Mucosa of rectum (tissue), 2 donors: Measurements from ENCODE around the gene HPSE2.

Experiments used
- H3K27ac ChIP-seq, 2 donors: one replicate each; pipeline ENCODE4 v1.7.0; 2013; ENCODE audit warnings: inconsistent platforms in 2 of 2, low read depth in 2 of 2, low read length in 2 of 2
- H3K27me3 ChIP-seq, 2 donors: one replicate each; pipeline ENCODE4 v1.7.0; 2013; ENCODE audit warnings: low read length in 2 of 2; ENCODE audit not compliant: control insufficient read depth in 2 of 2, insufficient read depth in 2 of 2
- H3K36me3 ChIP-seq, 2 donors: one replicate each; pipeline ENCODE4 v1.7.0; 2013; ENCODE audit warnings: low read length in 2 of 2; ENCODE audit not compliant: control insufficient read depth in 2 of 2, insufficient read depth in 2 of 2
- H3K4me1 ChIP-seq, 2 donors: one replicate each; pipeline ENCODE4 v1.7.0; 2013; ENCODE audit warnings: low read length in 2 of 2, mild to moderate bottlenecking in 1 of 2; ENCODE audit not compliant: control insufficient read depth in 2 of 2, insufficient read depth in 2 of 2
- H3K4me3 ChIP-seq, 2 donors: one replicate each; pipeline ENCODE4 v1.7.0; 2013; ENCODE audit warnings: low read length in 2 of 2
- H3K9ac ChIP-seq, 2 donors: one replicate each; pipeline ENCODE4 v1.7.0; 2013; ENCODE audit warnings: low read length in 2 of 2, low read depth in 1 of 2, mild to moderate bottlenecking in 1 of 2
- H3K9me3 ChIP-seq, 2 donors: one replicate each; pipeline ENCODE4 v1.7.0; 2013; ENCODE audit warnings: low read length in 2 of 2; ENCODE audit not compliant: control insufficient read depth in 2 of 2
- donor health status: healthy.
- donor health status: Normal muscosa, but diverticular disease.

Gene HPSE2

DNA sequence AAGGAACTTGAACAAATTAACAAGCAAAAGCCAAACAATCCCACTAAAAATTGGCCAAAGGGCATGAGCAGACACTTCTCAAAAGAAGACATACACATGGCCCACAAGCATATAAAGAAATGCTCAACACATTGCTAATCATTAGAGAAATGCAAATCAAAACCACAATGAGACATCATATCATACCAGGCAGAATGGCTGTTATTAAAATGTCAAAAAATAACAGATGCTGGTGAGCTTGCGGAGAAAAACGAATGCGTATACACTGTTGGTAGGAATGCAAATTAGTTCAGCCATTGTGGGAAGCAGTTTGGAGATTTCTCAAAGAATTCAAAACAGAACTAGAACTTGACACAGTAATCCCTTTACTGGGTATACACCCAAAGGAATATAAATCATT lies 477.2 kb downstream of the HPSE2 start:
- no peaks in the 10 kb centered on the region for H3K27me3 ChIP-seq
- no peaks in the 10 kb centered on the region for H3K4me1 ChIP-seq
- H3K36me3 ChIP-seq, result no peaks in the 10 kb centered on the region
- H3K9ac ChIP-seq, result no peak overlapping the region
- no peak overlapping the region for H3K27ac ChIP-seq
- H3K9me3 ChIP-seq, result no peaks in the 10 kb centered on the region
- no peak overlapping the region for H3K4me3 ChIP-seq

DNA sequence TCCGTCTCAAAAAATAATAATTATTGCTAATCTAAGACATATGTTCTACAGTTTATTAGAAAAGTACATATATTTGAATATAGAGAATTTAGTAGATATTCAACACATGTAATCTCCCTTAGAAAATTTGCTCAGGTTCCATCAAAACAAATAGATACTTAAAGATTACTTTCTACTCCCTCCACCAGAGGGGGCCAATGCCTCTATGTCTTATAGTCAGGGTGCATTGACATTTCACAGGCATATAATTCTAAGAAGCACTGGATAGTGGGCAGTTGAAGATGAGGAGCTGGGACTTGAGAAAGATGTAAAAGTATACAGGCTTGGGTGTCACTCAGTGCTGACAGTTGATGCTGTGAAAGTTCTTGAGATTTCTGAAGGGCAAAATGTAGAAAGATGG lies 487.4 kb downstream of the HPSE2 start:
- H3K4me1 ChIP-seq, result no peaks in the 10 kb centered on the region
- H3K27ac ChIP-seq, result no peak overlapping the region
- H3K27me3 ChIP-seq, result no peaks in the 10 kb centered on the region
- no peak overlapping the region for H3K9ac ChIP-seq
- no peaks in the 10 kb centered on the region for H3K36me3 ChIP-seq
- no peak overlapping the region for H3K4me3 ChIP-seq
- no peaks in the 10 kb centered on the region for H3K9me3 ChIP-seq

DNA sequence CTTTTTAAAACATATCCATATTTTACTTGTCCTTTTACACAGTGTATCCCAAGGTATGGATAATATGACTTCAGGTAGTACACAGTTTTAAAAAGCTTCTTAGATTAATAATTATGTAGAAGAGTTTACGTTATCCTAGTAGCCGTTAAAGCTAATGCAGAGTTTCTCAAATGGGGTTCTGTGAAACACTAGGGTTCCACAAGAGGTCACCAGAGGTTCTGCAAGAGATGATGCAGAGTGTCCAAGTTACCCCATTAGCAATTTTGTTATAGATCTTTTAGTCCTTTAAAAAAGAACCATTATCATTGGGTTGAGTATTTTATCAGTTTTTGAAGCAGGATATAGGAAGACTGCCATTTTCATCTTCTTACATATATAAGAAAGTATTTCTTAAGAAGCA lies 490.0 kb downstream of the HPSE2 start:
- H3K27me3 ChIP-seq, result no peaks in the 10 kb centered on the region
- H3K27ac ChIP-seq, result no peak overlapping the region
- H3K9ac ChIP-seq, result no peak overlapping the region
- H3K9me3 ChIP-seq, result no peaks in the 10 kb centered on the region
- no peaks in the 10 kb centered on the region for H3K36me3 ChIP-seq
- no peaks in the 10 kb centered on the region for H3K4me1 ChIP-seq
- H3K4me3 ChIP-seq, result no peak overlapping the region

DNA sequence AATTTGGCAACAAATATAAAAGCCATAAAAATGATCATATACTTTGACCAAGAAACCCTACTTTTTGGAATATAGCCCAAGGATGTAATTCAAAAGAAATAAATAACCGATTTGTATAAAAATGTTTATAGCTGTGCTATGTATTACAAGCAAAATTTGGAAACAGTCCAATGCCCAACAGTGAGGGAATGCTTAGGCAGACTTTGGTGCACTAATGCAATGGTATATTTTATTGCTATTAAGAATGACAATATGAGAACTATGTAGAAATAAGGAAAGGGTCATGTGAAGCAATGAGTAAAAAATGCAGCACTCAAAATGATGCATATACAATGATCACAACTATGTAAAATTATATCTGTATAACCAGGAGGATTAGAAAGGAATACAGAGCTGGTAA lies 515.1 kb downstream of the HPSE2 start:
- no peak overlapping the region for H3K4me3 ChIP-seq
- H3K9ac ChIP-seq, result no peak overlapping the region
- H3K4me1 ChIP-seq, result no peaks in the 10 kb centered on the region
- no peaks in the 10 kb centered on the region for H3K36me3 ChIP-seq
- H3K27ac ChIP-seq, result no peak overlapping the region
- no peaks in the 10 kb centered on the region for H3K27me3 ChIP-seq
- H3K9me3 ChIP-seq, result no peaks in the 10 kb centered on the region

DNA sequence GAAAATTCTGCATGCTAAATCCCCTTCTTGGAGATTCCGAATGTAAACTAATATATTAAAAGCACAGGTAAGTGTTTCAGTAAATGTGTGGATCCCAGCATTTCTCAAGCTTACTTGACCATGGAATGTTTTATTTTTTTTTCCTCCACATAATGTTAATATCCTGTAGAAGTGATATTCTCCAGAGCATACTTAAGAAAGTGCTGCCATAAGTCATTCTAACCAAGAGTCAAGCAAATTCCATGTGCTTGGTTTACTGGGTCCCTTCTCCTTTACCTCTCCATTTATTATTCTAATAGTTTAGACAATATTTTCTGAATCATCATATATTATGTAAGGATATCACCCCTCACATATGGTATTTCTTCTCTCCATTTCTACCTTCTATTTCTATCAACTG lies 522.1 kb downstream of the HPSE2 start:
- Histone ChIP-seq H3K27ac (no peak overlapping the region), H3K36me3 (no peaks in the 10 kb centered on the region), H3K4me3 (no peak overlapping the region), H3K9ac (no peak overlapping the region), H3K4me1 (no peaks in the 10 kb centered on the region), H3K9me3 (no peaks in the 10 kb centered on the region), H3K27me3 (no peaks in the 10 kb centered on the region)

DNA sequence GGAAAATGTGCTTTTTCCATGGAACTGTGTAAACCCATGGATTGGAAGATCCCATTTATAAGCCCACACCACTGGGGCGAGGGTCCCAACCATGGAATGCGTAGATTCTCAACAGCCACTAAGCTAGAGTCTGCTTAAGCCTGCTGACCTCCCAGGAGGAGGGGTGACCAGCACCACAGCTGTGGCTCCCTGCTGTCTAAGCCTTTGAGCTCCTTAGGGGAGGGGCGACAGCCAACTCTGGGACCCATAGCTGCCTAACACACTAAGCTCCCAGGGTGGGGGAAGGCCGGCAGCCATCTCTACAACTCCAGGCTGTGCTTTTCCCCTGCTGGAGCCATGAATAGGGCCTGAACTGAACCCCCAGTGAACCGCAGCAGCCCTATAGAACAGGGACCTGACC lies 539.1 kb downstream of the HPSE2 start:
- H3K9ac ChIP-seq, result no peak overlapping the region
- H3K9me3 ChIP-seq, result no peaks in the 10 kb centered on the region
- no peaks in the 10 kb centered on the region for H3K27me3 ChIP-seq
- H3K4me3 ChIP-seq, result no peak overlapping the region
- no peak overlapping the region for H3K27ac ChIP-seq
- no peaks in the 10 kb centered on the region for H3K36me3 ChIP-seq
- H3K4me1 ChIP-seq, result no peaks in the 10 kb centered on the region

DNA sequence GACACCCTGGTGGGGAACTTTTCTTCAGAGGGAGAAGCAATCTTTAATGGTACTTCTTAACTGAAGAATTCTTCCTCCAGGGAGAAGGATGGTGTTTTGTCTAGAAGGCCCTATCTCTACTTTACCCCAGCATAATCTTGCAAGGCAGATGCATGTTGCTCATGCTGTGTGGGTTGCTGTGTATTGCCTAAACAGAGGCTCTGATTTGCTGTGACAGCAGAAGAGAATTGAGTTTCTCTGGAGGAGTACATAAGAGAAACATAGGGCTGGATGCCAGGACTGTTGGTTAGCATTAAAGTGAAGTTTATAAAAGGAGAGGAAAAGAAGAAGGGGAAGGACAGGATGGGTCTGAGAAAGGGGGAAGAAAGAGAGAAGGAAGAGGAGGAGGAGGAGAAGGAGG lies 540.8 kb downstream of the HPSE2 start:
- H3K36me3 ChIP-seq, result no peaks in the 10 kb centered on the region
- no peak overlapping the region for H3K9ac ChIP-seq
- H3K4me1 ChIP-seq, result no peaks in the 10 kb centered on the region
- no peak overlapping the region for H3K4me3 ChIP-seq
- H3K27ac ChIP-seq, result no peak overlapping the region
- no peaks in the 10 kb centered on the region for H3K27me3 ChIP-seq
- H3K9me3 ChIP-seq, result no peaks in the 10 kb centered on the region

DNA sequence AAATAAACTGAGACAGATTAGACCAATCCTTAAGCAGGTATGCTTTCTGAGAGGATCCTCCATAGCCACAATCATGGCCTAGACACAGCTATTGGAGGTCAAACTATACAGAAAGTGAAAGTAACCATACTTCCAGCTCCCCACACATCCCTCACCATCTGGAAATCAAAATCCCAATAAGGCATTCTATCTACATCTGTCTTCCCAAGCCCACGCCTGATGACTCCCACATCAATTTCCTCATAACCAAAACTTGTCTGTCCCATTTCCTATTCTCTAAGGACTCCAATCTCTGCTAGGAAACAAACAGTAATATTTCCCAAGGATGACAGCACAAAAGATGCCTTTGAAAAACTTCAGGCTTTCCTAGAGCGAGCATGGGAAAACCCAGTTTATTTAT lies 541.6 kb downstream of the HPSE2 start:
- Histone ChIP-seq H3K4me1 (no peaks in the 10 kb centered on the region), H3K27me3 (no peaks in the 10 kb centered on the region), H3K27ac (no peak overlapping the region), H3K4me3 (no peak overlapping the region), H3K9ac (no peak overlapping the region), H3K36me3 (no peaks in the 10 kb centered on the region), H3K9me3 (no peaks in the 10 kb centered on the region)

DNA sequence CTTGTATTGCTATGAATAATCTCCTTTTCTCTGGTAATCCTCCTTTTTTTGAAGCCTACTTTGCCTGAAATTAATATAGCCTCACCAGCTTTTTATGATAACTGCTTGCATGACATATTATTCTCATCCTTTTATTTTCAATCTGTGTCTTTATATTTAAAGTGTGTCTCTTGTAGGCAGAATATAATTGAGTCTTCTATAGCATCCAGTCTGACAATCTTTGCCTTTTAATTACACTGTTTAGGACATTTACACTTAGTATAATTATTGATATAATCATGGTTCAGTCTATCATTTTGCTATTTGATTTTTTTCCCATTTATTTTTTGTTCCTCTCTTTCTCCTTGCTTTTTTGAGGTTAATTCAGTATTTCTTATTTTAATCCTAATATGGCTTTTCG lies 548.0 kb downstream of the HPSE2 start:
- Histone ChIP-seq H3K4me1 (peaks cover 0 to 2% of the 10 kb centered on the region in 2 donors), H3K27me3 (no peaks in the 10 kb centered on the region), H3K4me3 (no peak overlapping the region), H3K9me3 (peaks cover 0 to 3% of the 10 kb centered on the region in 2 donors), H3K9ac (no peak overlapping the region), H3K36me3 (no peaks in the 10 kb centered on the region), H3K27ac (no peak overlapping the region)

DNA sequence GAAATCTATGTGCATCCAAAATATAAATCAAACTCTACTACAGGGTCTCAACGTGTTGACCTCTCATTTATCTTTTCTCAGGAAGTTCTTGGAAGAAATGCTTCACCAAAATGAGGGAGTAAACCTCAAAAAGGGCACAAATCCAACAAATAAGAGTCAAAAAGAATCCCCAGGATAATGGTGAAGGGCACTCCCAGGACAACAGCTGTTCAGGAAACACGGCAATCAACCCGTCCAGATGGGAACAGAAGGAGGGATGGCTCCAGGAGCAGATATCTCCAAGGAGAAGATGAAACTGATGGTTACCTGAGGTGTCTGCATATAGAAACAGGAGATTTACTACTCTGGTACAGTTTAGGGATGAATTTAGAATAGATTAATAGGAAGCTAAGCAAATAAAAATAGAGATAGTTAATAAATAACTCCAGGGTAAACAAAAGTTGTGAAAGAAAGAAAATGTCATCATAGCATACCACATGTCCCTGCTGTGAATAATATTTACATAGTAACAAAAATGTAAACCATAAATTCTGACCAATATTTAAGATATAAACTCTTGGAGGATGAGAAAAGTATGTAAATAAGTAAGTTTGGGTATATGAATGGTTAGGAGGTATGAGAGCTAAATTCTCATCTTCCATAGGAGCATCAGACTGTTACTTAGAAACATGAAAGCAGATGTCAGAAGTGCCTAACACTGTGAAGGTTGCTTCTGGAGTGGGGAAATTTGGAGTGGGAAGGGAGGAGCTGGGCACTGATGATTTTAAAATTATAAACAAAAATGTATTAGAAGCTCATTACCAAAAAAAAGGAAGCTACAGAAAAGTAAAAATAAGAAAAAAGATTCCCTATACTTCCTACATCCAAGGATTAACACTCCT lies 551.4 kb downstream of the HPSE2 start:
- no peaks in the 10 kb centered on the region for H3K36me3 ChIP-seq
- no peak overlapping the region for H3K27ac ChIP-seq
- no peaks in the 10 kb centered on the region for H3K27me3 ChIP-seq
- H3K9ac ChIP-seq, result no peak overlapping the region
- no peak overlapping the region for H3K4me3 ChIP-seq
- H3K9me3 ChIP-seq, result peaks cover 0 to 3% of the 10 kb centered on the region in 2 donors
- H3K4me1 ChIP-seq, result peaks cover 0 to 2% of the 10 kb centered on the region in 2 donors
